ENCODE measurements around the gene NCAM1. TPM values are rescaled to one million over a fixed set of nuclear protein-coding genes. Genes with fewer than 3 reads are reported as not detected.
A peak's percentile ranks its signal among the peaks of the same experiment; 100 is the strongest.

Gene NCAM1
- total RNA-seq, 1 experiment from 2014 or later = 5.9 TPM

DNA sequence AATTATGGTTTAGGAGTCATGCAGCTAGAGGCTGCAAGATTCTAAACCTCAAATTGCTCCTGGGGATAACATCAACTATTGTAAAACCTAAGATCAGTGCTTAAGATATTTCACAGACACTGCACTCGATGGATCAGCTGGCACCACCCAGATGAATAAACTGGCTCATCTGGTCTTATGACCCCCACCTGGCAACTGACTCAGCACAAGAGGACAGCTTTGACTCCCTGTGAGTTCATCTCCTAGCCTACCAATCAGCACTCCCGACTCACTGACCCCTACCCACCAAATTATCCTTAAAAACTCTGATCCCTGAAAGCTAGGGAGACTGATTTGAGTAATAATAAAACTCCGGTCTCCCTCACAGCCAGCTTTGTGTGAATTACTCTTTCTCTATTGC, 352.4 kb downstream of the NCAM1 start:
- ATAC-seq (no peak), DNase-seq (ENCODE audit: low spot score) (no peak)
- Mint-ChIP-seq H3K4me1 (peaks cover 24% of the 10 kb centered on the region), H3K27me3 (ENCODE audit: low read depth) (peaks cover 11% of the 10 kb centered on the region), H3K4me3 (peak overlapping the region; percentile 54), H3K27ac (no peak overlapping the region), H3K36me3 (peaks cover 8% of the 10 kb centered on the region), H3K9me3 (peaks cover 5% of the 10 kb centered on the region)
- ChIA-PET CTCF (interaction anchor here (0.6 to 2.4 kb wide), 4 partner anchors 24 to 417 kb away, joined by 3 to 11 read pairs (median 6); no protein-coding TSS in a partner anchor), POLR2A (no interaction called here)
- no peak for TF ChIP-seq RELA (CRISPR knock-in tag; IDR thresholded peaks at IDR 0.05; ENCODE audit: borderline replicate concordance)
- TF ChIP-seq ZNF263 (CRISPR knock-in tag; IDR thresholded peaks at IDR 0.05; ENCODE audit: low read depth) = no peak
- no peak for TF ChIP-seq FOXP1 (CRISPR knock-in tag; IDR thresholded peaks at IDR 0.05; ENCODE audit: borderline replicate concordance)
- no peak for TF ChIP-seq NR2C2 (CRISPR knock-in tag; IDR thresholded peaks at IDR 0.05)
- TF ChIP-seq ZMAT4 (CRISPR knock-in tag; IDR thresholded peaks at IDR 0.05) = no peak
- no peak for TF ChIP-seq CREM (CRISPR knock-in tag; IDR thresholded peaks at IDR 0.05)
- TF ChIP-seq CTCF (IDR thresholded peaks at IDR 0.05) = no peak
- no peak for TF ChIP-seq STAT6 (CRISPR knock-in tag; conservative IDR thresholded peaks at IDR 0.05; ENCODE audit: low read depth)
- no peak for TF ChIP-seq AR (CRISPR knock-in tag; IDR thresholded peaks at IDR 0.05)
- TF ChIP-seq ARID4B (CRISPR knock-in tag; IDR thresholded peaks at IDR 0.05; ENCODE audit: borderline replicate concordance) = no peak
- TF ChIP-seq FOXJ3 (CRISPR knock-in tag; IDR thresholded peaks at IDR 0.05; ENCODE audit: borderline replicate concordance) = no peak
- TF ChIP-seq PREB (CRISPR knock-in tag; IDR thresholded peaks at IDR 0.05; ENCODE audit: borderline replicate concordance) = no peak
- TF ChIP-seq TCF7 (CRISPR knock-in tag; IDR thresholded peaks at IDR 0.05; ENCODE audit: low read depth) = no peak
- no peak for TF ChIP-seq USF1 (CRISPR knock-in tag; IDR thresholded peaks at IDR 0.05)
- no peak for TF ChIP-seq PRDM15 (CRISPR knock-in tag; IDR thresholded peaks at IDR 0.05)
- TF ChIP-seq, protein P1, sequence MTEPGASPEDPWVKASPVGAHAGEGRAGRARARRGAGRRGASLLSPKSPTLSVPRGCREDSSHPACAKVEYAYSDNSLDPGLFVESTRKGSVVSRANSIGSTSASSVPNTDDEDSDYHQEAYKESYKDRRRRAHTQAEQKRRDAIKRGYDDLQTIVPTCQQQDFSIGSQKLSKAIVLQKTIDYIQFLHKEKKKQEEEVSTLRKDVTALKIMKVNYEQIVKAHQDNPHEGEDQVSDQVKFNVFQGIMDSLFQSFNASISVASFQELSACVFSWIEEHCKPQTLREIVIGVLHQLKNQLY (CRISPR knock-in tag; IDR thresholded peaks at IDR 0.05) = no peak
